GM23248 (cell line): ENCODE measurements around the gene DPP10. TPM values are rescaled to one million over a fixed set of nuclear protein-coding genes. Genes with fewer than 3 reads are reported as not detected.
A peak's percentile ranks its signal among the peaks of the same experiment; 100 is the strongest.

ENCODE experiments used
- DNase-seq: peaks from one replicate; pipeline ENCODE4 v3.0.0-alpha.2; 2015
- H2AFZ ChIP-seq: fragments of 200-600 bp; sonication (generic); 2 replicates; pipeline ENCODE4 v1.6.1; 2016; ENCODE audit warnings: antibody characterized with exemption
- H3F3A ChIP-seq: fragments of 200-600 bp; sonication (generic); 2 replicates; pipeline ENCODE4 v1.6.1; 2016; ENCODE audit warnings: mild to moderate bottlenecking, antibody characterized with exemption, mixed run types; ENCODE audit not compliant: insufficient read depth
- H3K27ac ChIP-seq: fragments of 200-600 bp; sonication (generic); 2 replicates; pipeline ENCODE4 v1.5.1; 2016; ENCODE audit warnings: mild to moderate bottlenecking
- H3K27me3 ChIP-seq: fragments of 200-600 bp; sonication (generic); replicated peaks from 2 replicates; pipeline ENCODE4 v1.6.1; 2016; ENCODE audit warnings: mild to moderate bottlenecking; ENCODE audit not compliant: insufficient read depth
- H3K36me3 ChIP-seq: fragments of 200-600 bp; sonication (generic); 2 replicates; pipeline ENCODE4 v1.6.1; 2016; ENCODE audit warnings: low read depth, mild to moderate bottlenecking
- H3K4me1 ChIP-seq: fragments of 200-600 bp; sonication (generic); 2 replicates; pipeline ENCODE4 v1.6.1; 2016; ENCODE audit warnings: mild to moderate bottlenecking; ENCODE audit not compliant: insufficient read depth
- H3K4me2 ChIP-seq: fragments of 200-600 bp; sonication (generic); one replicate; pipeline ENCODE4 v1.6.1; 2016; ENCODE audit warnings: mild to moderate bottlenecking; ENCODE audit not compliant: unreplicated experiment
- H3K4me3 ChIP-seq: fragments of 200-600 bp; sonication (generic); 2 replicates; pipeline ENCODE4 v1.5.1; 2016; ENCODE audit warnings: mild to moderate bottlenecking
- H3K79me2 ChIP-seq: fragments of 200-600 bp; sonication (generic); 2 replicates; pipeline ENCODE4 v1.6.1; 2016; ENCODE audit warnings: mild to moderate bottlenecking; ENCODE audit not compliant: insufficient read depth
- H3K9ac ChIP-seq: fragments of 200-600 bp; sonication (generic); 2 replicates; pipeline ENCODE4 v1.6.1; 2016; ENCODE audit warnings: mild to moderate bottlenecking
- H3K9me2 ChIP-seq: fragments of 200-600 bp; sonication (generic); 2 replicates; pipeline ENCODE4 v1.6.1; 2016; ENCODE audit warnings: mixed run types, mild to moderate bottlenecking, moderate library complexity; ENCODE audit not compliant: insufficient read depth
- H3K9me3 ChIP-seq: fragments of 200-600 bp; sonication (generic); one replicate; pipeline ENCODE4 v1.6.1; 2017; ENCODE audit warnings: low read depth
- H4K20me1 ChIP-seq: fragments of 200-600 bp; sonication (generic); 2 replicates; pipeline ENCODE4 v1.6.0; 2016; ENCODE audit not compliant: insufficient read depth
- EZH2 ChIP-seq: fragments of 200-600 bp; sonication (generic); IDR thresholded peaks from 2 replicates; pipeline ENCODE4 v1.6.1; 2018; ENCODE audit warnings: antibody characterized with exemption, mild to moderate bottlenecking; ENCODE audit not compliant: insufficient read depth, poor library complexity, severe bottlenecking
- EZH2phosphoT487 ChIP-seq: fragments of 200-600 bp; sonication (generic); IDR thresholded peaks from 2 replicates; pipeline ENCODE4 v1.6.1; 2018; ENCODE audit warnings: antibody characterized with exemption, moderate library complexity, mild to moderate bottlenecking, low read depth; ENCODE audit not compliant: insufficient read depth
- WGBS, 2 experiments: methylation state at CpG; one replicate each; pipeline ENCODE4 v1.1.6; 2015 to 2017; ENCODE audit warnings: low lambda C conversion rate in 2 of 2, low coverage in 1 of 2; ENCODE audit errors: missing lambda C conversion rate in 2 of 2; 5-methylcytosine and 5-hydroxymethylcytosine counted together
- in situ Hi-C: fragments of 300-500 bp; cut with MboI; formaldehyde crosslinking; loops from 2 replicates; pipeline ENCODE4 v1.15.0; 2020
- polyA plus RNA-seq: library from polyadenylated mRNA; unstranded; fragments of >200 nt; fragmentation: Nextera tagmentation; extraction: Ambion mirVana; gene quantifications from 2 replicates; pipeline ENCODE4 v1.2.1, GENCODE V29; 2016
- total RNA-seq: library from RNA; depleted of rRNA; stranded (reverse); fragments of >200 nt; shearing (Covaris generic); gene quantifications from 2 replicates; pipeline ENCODE4 v1.2.3, GENCODE V29; 2014

DPP10 gene
- total and polyA plus RNA-seq, 2 experiments from 2014 or later = not detected

DNA sequence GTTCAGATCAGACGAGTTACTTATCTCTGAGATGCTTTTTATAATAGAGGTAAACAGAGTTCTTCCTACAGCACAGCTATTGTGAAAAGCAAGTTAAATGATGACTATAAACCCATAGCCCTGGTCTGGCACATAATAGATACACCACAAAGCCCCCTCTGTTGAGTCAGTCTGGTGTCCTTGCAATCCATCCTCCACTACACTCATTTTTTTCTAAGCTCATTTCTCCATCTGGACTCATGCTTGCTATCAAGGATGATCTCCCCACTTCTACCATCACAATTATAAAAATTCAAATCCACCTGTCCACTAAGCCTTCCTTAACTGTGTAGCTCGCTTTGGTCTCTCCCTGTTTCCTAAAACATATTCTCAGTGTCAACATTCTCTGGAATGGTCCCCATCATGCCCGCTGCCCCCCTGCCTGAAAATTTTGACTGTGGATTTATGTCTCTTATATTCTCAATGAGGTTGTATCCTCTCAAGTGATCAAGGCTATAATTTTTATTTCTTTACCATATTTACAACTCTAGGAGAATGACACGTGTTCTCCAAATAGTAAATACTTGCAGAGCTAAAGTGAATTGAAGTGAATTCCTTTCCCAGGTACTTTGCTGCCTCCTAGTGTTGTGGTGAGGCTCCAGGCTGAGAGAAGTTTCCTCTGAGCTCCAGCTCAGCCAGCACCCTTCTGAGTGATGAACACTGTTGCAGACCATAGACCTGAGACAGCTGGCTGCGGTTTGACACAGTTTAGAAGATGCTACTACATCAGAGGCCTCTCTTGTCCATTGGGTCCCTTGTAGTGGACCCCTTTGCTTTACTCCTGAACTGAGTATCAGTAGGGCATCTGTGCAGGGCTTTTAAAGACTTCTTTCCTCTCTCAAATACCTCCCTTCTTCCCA lies 108.7 kb downstream of the DPP10 start:
- Histone ChIP-seq H3K27me3 (no peaks in the 10 kb centered on the region; the same call in 1 of the 2 replicates), H3K4me1 (no peaks in the 10 kb centered on the region), H3K4me3 (no peak overlapping the region), H3K36me3 (no peaks in the 10 kb centered on the region), H3K79me2 (no peaks in the 10 kb centered on the region), H3K9me3 (no peaks in the 10 kb centered on the region), H2AFZ (no peak overlapping the region), H4K20me1 (no peaks in the 10 kb centered on the region), H3F3A (no peaks in the 10 kb centered on the region), H3K27ac (no peak overlapping the region), H3K9me2 (no peaks in the 10 kb centered on the region), H3K4me2 (no peak overlapping the region), H3K9ac (no peak overlapping the region)
- WGBS, 2 experiments = 1 to 5% methylated on average over 5 of the region's 5 CpGs
- peak; percentile 72 for DNase-seq
- in situ Hi-C loops = loop anchor here (10.0 kb wide), 1 partner anchor 576 kb away; no protein-coding TSS in a partner anchor
- TF ChIP-seq EZH2phosphoT487 = no peak
- TF ChIP-seq EZH2 = no peak

DNA sequence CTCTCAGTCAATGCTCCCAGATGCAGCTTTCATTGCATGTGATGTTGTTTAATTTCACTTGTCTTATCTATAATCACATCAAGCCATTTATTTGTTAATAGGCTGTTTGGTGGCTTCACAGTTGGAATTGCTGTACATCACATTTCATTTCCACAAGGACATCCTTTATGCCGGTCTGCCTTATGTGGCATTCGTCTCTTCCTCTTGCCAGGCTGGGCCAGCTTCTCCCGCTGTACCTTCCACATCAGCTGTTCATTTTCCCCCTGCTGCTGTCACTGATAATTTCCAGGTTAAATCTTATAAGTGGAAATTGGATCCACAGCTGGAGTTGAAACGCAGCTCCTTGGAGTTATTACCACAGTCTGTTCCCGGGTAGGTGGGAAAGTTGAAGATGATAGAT lies 110.6 kb downstream of the DPP10 start:
- Histone ChIP-seq H3K9ac (no peak overlapping the region), H3K27ac (no peak overlapping the region), H3K9me2 (no peaks in the 10 kb centered on the region), H2AFZ (no peak overlapping the region), H4K20me1 (no peaks in the 10 kb centered on the region), H3K36me3 (no peaks in the 10 kb centered on the region), H3K4me1 (no peaks in the 10 kb centered on the region), H3F3A (no peaks in the 10 kb centered on the region), H3K79me2 (no peaks in the 10 kb centered on the region), H3K4me3 (no peak overlapping the region), H3K4me2 (no peak overlapping the region), H3K27me3 (no peaks in the 10 kb centered on the region; the same call in 1 of the 2 replicates), H3K9me3 (no peaks in the 10 kb centered on the region)
- TF ChIP-seq EZH2phosphoT487 = no peak
- TF ChIP-seq EZH2 = no peak
- in situ Hi-C loops = loop anchor here (10.0 kb wide), 1 partner anchor 578 kb away; no protein-coding TSS in a partner anchor
- 9 to 13% methylated on average over 5 of the region's 5 CpGs for WGBS, 2 experiments
- no peak for DNase-seq

DNA sequence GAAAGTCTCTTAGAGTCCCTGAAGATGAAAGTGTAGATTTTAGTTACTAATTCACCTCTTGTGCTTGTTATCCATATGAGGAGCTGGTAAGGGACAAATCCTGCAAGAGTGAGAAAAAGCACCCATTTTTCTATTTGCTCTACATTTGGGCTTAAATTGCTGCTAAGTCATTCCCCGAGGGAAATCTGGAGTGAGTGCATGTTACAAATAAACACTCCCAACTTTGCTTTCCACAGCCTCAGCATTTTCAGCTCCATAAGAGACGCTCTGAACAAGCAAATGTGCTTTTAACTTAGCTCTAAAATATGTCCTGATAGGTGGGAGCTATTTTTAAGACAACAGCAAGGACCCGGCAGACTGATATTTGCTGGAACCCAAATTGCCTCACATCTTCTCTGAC lies 126.7 kb downstream of the DPP10 start:
- TF ChIP-seq EZH2phosphoT487 = no peak
- no peak for TF ChIP-seq EZH2
- H3K4me1 ChIP-seq = no peaks in the 10 kb centered on the region
- H3K27me3 ChIP-seq = no peaks in the 10 kb centered on the region
- no peak overlapping the region for H3K4me2 ChIP-seq
- no peak for DNase-seq
- no peak overlapping the region for H3K4me3 ChIP-seq
- H3K9me2 ChIP-seq = no peaks in the 10 kb centered on the region
- no peak overlapping the region for H2AFZ ChIP-seq
- H4K20me1 ChIP-seq = no peaks in the 10 kb centered on the region
- no peaks in the 10 kb centered on the region for H3K79me2 ChIP-seq
- H3K36me3 ChIP-seq = no peaks in the 10 kb centered on the region
- H3K27ac ChIP-seq = no peak overlapping the region
- H3K9me3 ChIP-seq = no peaks in the 10 kb centered on the region
- in situ Hi-C loops = no loop called here
- no peaks in the 10 kb centered on the region for H3F3A ChIP-seq
- H3K9ac ChIP-seq = no peak overlapping the region
- 6 to 12% methylated on average over 3 of the region's 3 CpGs for WGBS, 2 experiments

DNA sequence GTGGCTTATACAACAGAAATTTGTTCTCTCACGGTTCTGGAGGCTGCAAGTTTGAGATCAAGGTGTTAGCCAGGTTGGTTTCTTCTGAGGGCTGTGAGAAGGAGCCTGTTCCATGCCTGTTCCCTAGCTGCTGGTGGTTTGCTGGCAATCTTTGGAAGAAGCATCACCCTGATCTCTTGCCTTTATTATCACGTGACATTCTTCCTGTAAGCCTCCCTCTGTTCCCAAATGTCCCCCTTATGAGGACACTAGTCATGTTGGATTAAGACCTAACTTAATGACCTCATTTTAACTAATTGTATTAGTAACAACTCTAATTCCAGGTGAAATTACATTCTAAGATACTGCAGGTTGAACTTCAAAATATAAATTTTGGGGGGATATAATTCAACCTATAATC lies 135.2 kb downstream of the DPP10 start:
- no peak overlapping the region for H3K9ac ChIP-seq
- no peak for DNase-seq
- no peaks in the 10 kb centered on the region for H4K20me1 ChIP-seq
- H3K27me3 ChIP-seq = no peaks in the 10 kb centered on the region
- no peak overlapping the region for H3K4me3 ChIP-seq
- in situ Hi-C loops = no loop called here
- H3K36me3 ChIP-seq = no peaks in the 10 kb centered on the region
- no peaks in the 10 kb centered on the region for H3F3A ChIP-seq
- TF ChIP-seq EZH2 (no peak), EZH2phosphoT487 (no peak)
- H3K4me1 ChIP-seq = no peaks in the 10 kb centered on the region
- no peaks in the 10 kb centered on the region for H3K79me2 ChIP-seq
- no peak overlapping the region for H3K4me2 ChIP-seq
- 0 out of 2 replicates have a peak, but pooled peaks cover 3% of the 10 kb centered on the region for H3K9me2 ChIP-seq
- WGBS, 2 experiments = 12% methylated on average over 2 of the region's 2 CpGs
- H3K27ac ChIP-seq = no peak overlapping the region
- H2AFZ ChIP-seq = no peak overlapping the region
- no peaks in the 10 kb centered on the region for H3K9me3 ChIP-seq
